Keratinocyte (primary cell): ENCODE measurements around the gene ZPR1. TPM values are rescaled to one million over a fixed set of nuclear protein-coding genes. Genes with fewer than 3 reads are reported as not detected.

Experiments used
- DNase-seq: peaks from one replicate; pipeline ENCODE4 v3.0.0-alpha.2; 2011; ENCODE audit warnings: low read depth, missing footprints, low spot score
- FAIRE-seq: peaks from 2 replicates; lab custom pipeline; 2011; peaks lifted over from hg19 to GRCh38; lab: Jason Lieb, UNC
- H2AFZ ChIP-seq: 2 replicates; pipeline ENCODE4 v1.6.0; 2012; ENCODE audit warnings: low read length, control low read depth, inconsistent platforms; ENCODE audit not compliant: control insufficient read depth
- H3K27ac ChIP-seq: 2 replicates; pipeline ENCODE4 v1.5.1; 2011; ENCODE audit warnings: low read length; ENCODE audit not compliant: control insufficient read depth, insufficient read depth
- H3K27me3 ChIP-seq: 3 replicates; pipeline ENCODE4 v1.6.0; 2011; ENCODE audit warnings: low read length; ENCODE audit not compliant: control insufficient read depth, insufficient read depth; ENCODE audit errors: extremely low read depth
- H3K36me3 ChIP-seq, 2 experiments: 2 replicates in 1 of 2; 3 replicates in 1 of 2; pipeline ENCODE4 v1.5.1; 2011; ENCODE audit warnings: low read length in 2 of 2, mild to moderate bottlenecking in 1 of 2; ENCODE audit not compliant: control insufficient read depth in 2 of 2, insufficient read depth in 2 of 2; ENCODE audit errors: extremely low read depth in 1 of 2
- H3K4me1 ChIP-seq: 3 replicates; pipeline ENCODE4 v1.5.1; 2011; ENCODE audit warnings: low read length; ENCODE audit not compliant: control insufficient read depth, insufficient read depth; ENCODE audit errors: extremely low read depth
- H3K4me2 ChIP-seq: 3 replicates; pipeline ENCODE4 v1.6.0; 2011; ENCODE audit warnings: low read depth, low read length; ENCODE audit not compliant: control insufficient read depth, insufficient read depth; ENCODE audit errors: extremely low read depth
- H3K4me3 ChIP-seq, 3 experiments: fragments of 200-600 bp in 1 of 3; sonication (generic) in 1 of 3; 2 replicates in 2 of 3; 3 replicates in 1 of 3; pipeline ENCODE4 v1.5.1; 2011 to 2016; ENCODE audit warnings: low read length in 3 of 3, mild to moderate bottlenecking in 3 of 3, control low read depth in 2 of 3, inconsistent platforms in 1 of 3, low read depth in 1 of 3, mixed read lengths in 1 of 3, mixed run types in 1 of 3, moderate library complexity in 1 of 3; ENCODE audit not compliant: control insufficient read depth in 2 of 3, insufficient read depth in 2 of 3; ENCODE audit errors: extremely low read depth in 1 of 3
- H3K79me2 ChIP-seq: 2 replicates; pipeline ENCODE4 v1.6.0; 2012; ENCODE audit warnings: low read length; ENCODE audit not compliant: control insufficient read depth, insufficient read depth
- H3K9ac ChIP-seq: 3 replicates; pipeline ENCODE4 v1.6.0; 2011; ENCODE audit warnings: low read length; ENCODE audit not compliant: control insufficient read depth, insufficient read depth; ENCODE audit errors: extremely low read depth
- H3K9me1 ChIP-seq: 3 replicates; pipeline ENCODE4 v1.6.0; 2011; ENCODE audit warnings: low read length; ENCODE audit not compliant: control insufficient read depth, insufficient read depth; ENCODE audit errors: extremely low read depth
- H3K9me3 ChIP-seq: 2 replicates; pipeline ENCODE4 v1.5.1; 2012; ENCODE audit warnings: low read depth, low read length; ENCODE audit not compliant: control insufficient read depth
- H4K20me1 ChIP-seq: 3 replicates; pipeline ENCODE4 v1.6.0; 2011; ENCODE audit warnings: low read length; ENCODE audit not compliant: control insufficient read depth, insufficient read depth; ENCODE audit errors: extremely low read depth
- CTCF ChIP-seq, 3 experiments: IDR thresholded peaks in 1 of 3; conservative IDR thresholded peaks in 1 of 3; optimal IDR thresholded peaks in 1 of 3; 2 replicates in 2 of 3; 3 replicates in 1 of 3; pipeline versions ENCODE3 to v1.5.1; 2011; ENCODE audit warnings: low read length in 3 of 3, mild to moderate bottlenecking in 3 of 3, moderate library complexity in 2 of 3, control low read depth in 1 of 3, inconsistent platforms in 1 of 3; ENCODE audit not compliant: insufficient read depth in 2 of 3; ENCODE audit errors: extremely low read depth in 1 of 3
- EZH2 ChIP-seq: IDR thresholded peaks from one replicate; pipeline ENCODE4 v1.6.1; 2012; ENCODE audit warnings: inconsistent platforms, mild to moderate bottlenecking, low read length, moderate library complexity
- dilution Hi-C: fragments of 300-500 bp; cut with MboI; formaldehyde crosslinking; loops from one replicate; pipeline ENCODE4 v1.7.0; 2020; ENCODE audit warnings: low sequenced_read_pairs; ENCODE audit not compliant: extremely low pct_ligation_motif_present
- polyA plus RNA-seq, 5 experiments: library from polyadenylated mRNA; depleted of rRNA in 3 of 5; stranded (reverse) in 3 of 5; stranded (forward) in 1 of 5; unstranded in 1 of 5; fragments of >200 nt; gene quantifications; 1 replicate in 1 of 5; 2 replicates in 3 of 5; 3 replicates in 1 of 5; pipeline versions ENCODE4 v1.2.1 to v1.2.3, GENCODE V29; 2011 to 2012; ENCODE audit warnings: missing spikeins in 2 of 5, low read depth in 1 of 5, low replicate concordance in 1 of 5

Gene ZPR1
- polyA plus RNA-seq, 1 donor (not counting 4 experiments of a cell fraction or from before 2014, with no cell fraction given), result 71.1 TPM

- Histone ChIP-seq H2AFZ (no peak overlapping the region), H3K4me2 (no peak overlapping the region), H3K79me2 (no peaks in the 10 kb centered on the region), H4K20me1 (no peaks in the 10 kb centered on the region), H3K9me3 (no peaks in the 10 kb centered on the region), H3K36me3 (no peaks in the 10 kb centered on the region), H3K9me1 (no peaks in the 10 kb centered on the region), H3K27ac (no peak overlapping the region), H3K4me3 (no peak overlapping the region), H3K4me1 (no peaks in the 10 kb centered on the region), H3K9ac (no peak overlapping the region), H3K27me3 (no peaks in the 10 kb centered on the region)
- DNase-seq (no peak), FAIRE-seq (no peak)
- TF ChIP-seq EZH2, result no peak
- dilution Hi-C loops, result no loop called here
Measured at GRCh38 chr11:116825434-116825833, 37.6 kb upstream of the ZPR1 start.

GRCh38 chr11:116823031-116823843, 35.4 kb upstream of the ZPR1 start, which contains the start of gene APOA4:
Gene APOA4, minus strand, starts transcription at chr11:116823304. Its CDS starts 113 bp downstream, at chr11:116823191.
- H3K79me2 ChIP-seq, result no peaks in the 10 kb centered on the region
- no peak within 1 kb of the TSS for H3K27ac ChIP-seq
- dilution Hi-C loops, result no loop called here
- no peaks in the 10 kb centered on the region for H3K27me3 ChIP-seq
- DNase-seq (no peak), FAIRE-seq (no peak)
- H3K4me1 ChIP-seq, result no peaks in the 10 kb centered on the region
- no peaks in the 10 kb centered on the region for H3K9me3 ChIP-seq
- no peaks in the 10 kb centered on the region for H3K9me1 ChIP-seq
- no peaks in the 10 kb centered on the region for H3K36me3 ChIP-seq
- no peak for TF ChIP-seq EZH2
- no peak for TF ChIP-seq CTCF (optimal IDR thresholded peaks at IDR 0.05 in 1 of 3, IDR thresholded peaks at IDR 0.05 in 1 of 3, conservative IDR thresholded peaks at IDR 0.05 in 1 of 3; ENCODE audit: extremely low read depth in 1 of 3, insufficient read depth in 2 of 3, low read length in 3 of 3)
- no peaks in the 10 kb centered on the region for H4K20me1 ChIP-seq
- H3K4me3 ChIP-seq, result no peak within 1 kb of the TSS
- H2AFZ ChIP-seq, result no peak within 1 kb of the TSS
- no peak within 1 kb of the TSS for H3K9ac ChIP-seq
- H3K4me2 ChIP-seq, result no peak within 1 kb of the TSS
